Stimulated activated CD8-positive, alpha-beta memory T cell treated with anti-CD3 and anti-CD28 coated beads, Interleukin-4, amount 100 ng/mL, for 24 hours (primary cell): Measurements from ENCODE around the gene RETREG2.

Experiments used
- DNase-seq: peaks from one replicate; pipeline ENCODE4 v3.0.0-alpha.2; 2020; ENCODE audit warnings: low read depth

The RETREG2 gene

DNA sequence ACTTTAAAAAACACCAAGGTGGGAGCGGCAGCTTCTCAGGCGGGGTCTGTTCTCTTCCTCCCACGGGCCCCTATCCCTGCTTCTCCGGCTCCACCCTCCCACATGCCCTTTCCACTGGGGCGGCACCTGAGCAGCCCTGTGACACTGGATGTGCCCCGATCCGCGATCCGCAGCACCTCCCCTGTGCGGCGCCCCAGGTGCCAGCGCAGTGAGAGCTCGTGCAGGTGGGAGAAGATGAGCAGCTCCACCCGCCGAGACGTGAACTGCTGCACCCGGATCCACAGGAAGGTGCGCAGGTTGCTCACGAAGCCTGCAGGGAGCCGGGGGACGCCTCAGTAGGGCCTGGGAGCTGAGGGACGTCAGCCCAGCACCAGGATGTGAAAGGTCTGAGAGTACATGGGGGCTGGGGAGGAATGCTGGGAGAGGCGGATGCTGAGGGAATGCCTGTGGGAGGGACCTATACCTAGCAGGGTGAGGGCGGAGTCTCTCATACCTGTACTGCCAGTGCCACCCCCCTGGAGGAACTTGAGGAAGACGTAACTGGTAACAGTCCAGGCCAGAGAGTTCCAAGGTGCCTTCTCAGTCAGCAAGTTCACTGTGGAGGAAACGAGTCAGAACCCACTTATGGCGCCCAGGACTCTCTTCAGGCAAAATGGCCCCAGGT, 37.9 kb downstream of the RETREG2 start:
- no peak for DNase-seq

- no peak for DNase-seq
Observed at GRCh38 chr2:219216535-219216915, 38.5 kb downstream of the RETREG2 start.

DNA sequence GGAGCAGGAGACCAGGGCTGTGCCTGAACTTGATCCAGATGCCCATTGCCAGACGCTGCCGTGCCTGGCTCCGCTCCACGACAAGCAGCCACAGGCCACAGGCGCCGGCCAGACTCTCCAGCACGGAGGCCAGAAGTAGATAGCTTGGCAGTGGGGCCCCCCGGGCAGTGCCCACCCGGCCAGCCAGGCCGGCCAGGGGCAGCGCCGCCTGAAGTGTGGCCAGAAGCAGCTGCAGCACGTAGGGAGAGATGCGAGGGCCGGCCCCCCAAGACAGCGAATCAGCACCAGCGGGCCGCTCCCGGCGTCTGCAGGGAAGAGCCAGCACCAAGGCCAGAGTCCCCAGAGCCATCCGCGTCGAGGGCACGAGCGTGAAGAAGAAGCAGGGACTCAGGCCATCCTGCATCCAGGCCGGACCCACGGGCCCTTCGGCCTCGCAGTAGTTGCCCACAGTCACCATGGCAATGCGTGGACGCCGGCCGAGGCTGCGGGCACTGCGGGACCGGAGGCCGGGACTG, 40.2 kb downstream of the RETREG2 start:
- no peak for DNase-seq

GRCh38 chr2:219218732-219219701, 40.9 kb downstream of the RETREG2 start, which contains the start of gene ABCB6:
Gene ABCB6, minus strand, starts transcription at chr2:219218958. Its CDS starts 285 bp downstream, at chr2:219218673.
- peak; percentile 83 for DNase-seq

DNA sequence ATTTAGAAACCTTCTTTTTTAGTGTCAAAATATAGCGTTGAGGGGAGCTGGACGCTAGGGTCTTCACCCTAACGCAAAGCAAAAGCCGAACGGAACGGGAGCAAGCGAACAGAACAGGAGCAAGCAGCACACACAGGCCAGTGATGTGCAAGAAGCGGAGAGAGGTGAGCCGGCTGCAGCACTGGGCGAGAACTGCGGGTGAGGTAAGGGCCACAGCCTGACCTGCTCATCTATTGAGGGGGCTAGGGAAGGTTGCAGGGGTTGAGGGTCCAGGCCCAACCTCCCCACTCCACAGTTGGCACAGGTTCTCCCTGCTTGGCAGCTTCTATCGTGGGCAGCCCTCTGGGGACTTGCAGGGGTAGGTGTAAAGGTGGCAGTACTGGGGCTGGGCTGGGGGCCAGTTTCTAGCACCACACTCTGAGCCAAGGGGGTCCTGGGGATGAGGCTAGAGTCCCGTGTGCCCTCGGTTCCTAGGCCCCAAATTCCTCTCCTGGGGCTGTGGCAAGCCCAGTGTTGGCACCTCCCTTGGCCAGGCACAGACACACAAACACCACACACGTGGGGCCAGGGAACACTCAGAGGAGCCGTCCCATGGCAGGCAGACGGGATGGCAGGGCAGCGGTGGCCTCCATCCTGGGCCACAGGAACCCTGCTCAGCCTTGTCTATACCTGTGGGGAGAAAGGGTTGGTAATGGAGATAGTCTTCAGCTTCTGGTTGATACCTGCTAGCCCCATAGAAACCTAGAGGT, 41.9 kb downstream of the RETREG2 start:
- DNase-seq = no peak

- DNase-seq = no peak
Observed at GRCh38 chr2:219220652-219221402, 42.8 kb downstream of the RETREG2 start.

DNA sequence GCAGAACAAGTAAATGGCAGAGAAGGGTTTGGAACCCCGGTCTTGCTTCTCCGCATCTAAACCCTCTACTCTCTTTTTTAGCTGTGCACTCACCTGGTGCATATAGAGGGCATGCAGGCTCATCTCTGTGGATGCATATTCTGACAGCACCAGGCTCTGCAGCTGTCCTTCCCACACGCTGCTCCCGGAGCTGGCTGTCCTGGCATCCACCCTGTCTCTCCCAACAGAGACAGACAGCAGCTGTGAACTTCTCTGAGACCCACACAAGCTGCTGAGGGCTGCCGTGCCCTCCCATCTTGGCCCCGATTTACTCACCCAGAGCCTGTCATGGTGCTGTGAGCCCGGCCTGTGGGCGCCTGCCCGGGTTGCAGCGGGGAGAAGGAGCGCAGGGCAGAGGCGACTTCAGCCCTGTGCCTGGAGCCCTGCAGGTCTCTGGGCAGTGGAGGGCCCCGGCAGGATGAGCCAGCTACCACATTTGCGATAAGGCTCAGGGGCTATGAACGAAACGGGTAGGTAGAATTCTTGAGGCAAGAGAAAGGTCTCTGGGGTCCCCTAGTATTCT, 44.0 kb downstream of the RETREG2 start:
- no peak for DNase-seq

- DNase-seq = no peak
Observed at GRCh38 chr2:219223831-219224610, 45.9 kb downstream of the RETREG2 start.

DNA sequence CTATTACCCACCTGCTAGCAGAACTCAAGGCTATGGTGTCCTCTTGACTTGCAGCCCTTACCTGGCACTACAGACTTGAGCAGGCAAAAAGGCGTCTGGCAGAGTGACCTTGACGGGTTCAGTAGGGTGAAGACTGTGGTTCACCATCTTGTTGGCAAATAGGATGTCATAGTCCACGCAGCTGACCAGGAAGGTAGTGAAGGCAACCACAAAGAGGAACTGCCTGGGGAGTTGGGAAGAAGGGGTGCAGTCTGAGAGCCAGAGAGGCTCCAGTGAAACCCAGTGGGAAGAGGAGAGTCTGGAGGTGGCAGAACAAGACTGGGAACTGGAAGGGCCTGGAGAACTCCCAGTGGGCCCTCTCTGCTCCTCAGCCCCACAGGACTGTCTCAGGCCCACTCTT, 47.3 kb downstream of the RETREG2 start:
- no peak for DNase-seq

DNA sequence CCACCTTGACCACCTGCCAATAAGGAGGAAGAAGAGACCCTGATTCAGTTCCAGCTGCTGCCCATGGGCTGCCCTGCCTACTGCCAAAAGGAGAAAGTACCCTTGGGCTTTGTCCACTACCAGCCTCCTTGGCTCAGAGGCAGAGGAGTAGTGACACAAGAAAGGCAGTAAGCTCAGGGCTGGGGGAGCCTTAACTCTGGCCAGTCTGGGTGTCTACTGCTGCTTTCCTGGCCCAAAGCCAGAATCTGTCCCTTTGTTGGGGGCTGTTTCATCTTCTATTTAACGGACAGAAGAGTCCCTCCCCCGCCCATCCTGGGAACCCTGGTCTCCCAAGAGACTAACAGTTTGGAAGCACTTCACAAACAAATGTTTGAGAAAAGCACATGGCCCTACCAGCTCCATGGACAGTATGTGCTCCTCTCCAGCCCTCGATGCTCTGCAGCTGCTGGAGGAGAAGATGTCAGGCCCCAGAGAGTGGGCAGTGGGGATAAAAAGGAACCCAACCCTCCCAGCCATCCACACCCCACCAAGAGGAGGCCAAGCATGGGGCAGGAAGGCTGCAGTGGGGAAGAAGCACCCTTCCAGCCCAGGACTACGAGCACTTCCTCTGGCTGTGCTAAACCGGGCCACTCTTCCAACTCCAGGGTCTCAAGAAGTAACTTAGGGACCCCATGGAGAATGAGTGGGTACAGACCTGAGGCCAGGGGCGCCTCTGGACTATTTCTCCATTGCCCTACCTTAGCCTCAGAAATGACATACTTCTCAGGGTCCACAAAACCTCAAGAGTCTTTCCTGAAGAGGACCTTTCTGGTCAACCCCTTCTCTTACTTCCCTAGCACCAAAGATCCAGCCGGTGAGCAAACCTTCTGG, 50.2 kb downstream of the RETREG2 start:
- DNase-seq = no peak

- no peak for DNase-seq
Observed at GRCh38 chr2:219228911-219229304, 50.8 kb downstream of the RETREG2 start.

DNA sequence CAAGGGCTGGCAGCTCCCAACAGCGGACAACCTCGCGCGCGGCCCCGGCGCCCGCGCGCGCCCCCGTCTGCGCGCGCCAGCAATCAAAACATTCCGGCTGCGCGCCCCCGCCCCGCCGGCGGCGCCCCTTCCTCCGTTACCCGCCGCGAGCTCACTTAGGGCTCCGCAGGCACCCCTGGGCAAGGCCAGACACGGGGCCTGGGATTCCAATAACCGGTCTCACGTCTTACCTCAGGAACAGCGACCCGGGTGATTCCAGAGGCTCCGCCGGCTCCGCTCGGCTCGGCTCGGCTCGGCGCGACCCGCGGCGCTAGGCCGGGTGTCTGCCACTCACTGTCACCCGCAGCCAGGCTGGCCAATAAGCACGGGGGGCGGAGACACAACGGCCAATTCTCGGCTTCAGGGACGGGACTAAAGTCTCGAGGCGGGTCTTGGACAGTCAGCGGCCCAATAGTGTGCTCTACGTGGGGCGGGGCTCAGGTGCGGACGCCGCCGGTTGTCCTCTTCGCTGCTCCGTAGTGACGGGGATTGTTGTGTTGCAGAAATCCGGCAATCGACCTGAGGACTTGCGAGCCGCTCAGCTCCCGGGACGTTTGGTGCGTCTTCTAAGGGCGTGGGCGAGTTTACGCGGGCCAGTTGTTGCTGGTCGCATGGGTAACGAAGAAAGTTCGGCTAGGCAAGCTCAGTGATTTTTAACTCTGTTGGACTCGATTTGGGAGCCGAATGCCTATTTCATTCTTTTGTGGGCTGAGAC, 51.4 kb downstream of the RETREG2 start, which contains the start of the genes ANKZF1 and ATG9A:
ANKZF1 (plus strand) TSS at position 502 of the 754 bp plus-strand sequence. CDS start 452 bp downstream, outside the sequence.
ATG9A (minus strand) TSS at position 332 of the 754 bp plus-strand sequence. CDS start 1,612 bp downstream, outside the sequence.
- DNase-seq = peak; percentile 98

GRCh38 chr2:219230059-219230540, 52.0 kb downstream of the RETREG2 start:
- no peak for DNase-seq

- no peak for DNase-seq
Observed at GRCh38 chr2:219234331-219234730, 56.3 kb downstream of the RETREG2 start.
